ENCODE results near the gene DLGAP4. TPM values are rescaled to one million over a fixed set of nuclear protein-coding genes. Genes with fewer than 3 reads are reported as not detected.

The DLGAP4 gene
- total and polyA plus RNA-seq, 10 of the 15 experiments (the other 5 are each of a cell fraction or from before 2014, with no cell fraction given) = 0.42 to 43.3 (median 19.0) TPM

DNA sequence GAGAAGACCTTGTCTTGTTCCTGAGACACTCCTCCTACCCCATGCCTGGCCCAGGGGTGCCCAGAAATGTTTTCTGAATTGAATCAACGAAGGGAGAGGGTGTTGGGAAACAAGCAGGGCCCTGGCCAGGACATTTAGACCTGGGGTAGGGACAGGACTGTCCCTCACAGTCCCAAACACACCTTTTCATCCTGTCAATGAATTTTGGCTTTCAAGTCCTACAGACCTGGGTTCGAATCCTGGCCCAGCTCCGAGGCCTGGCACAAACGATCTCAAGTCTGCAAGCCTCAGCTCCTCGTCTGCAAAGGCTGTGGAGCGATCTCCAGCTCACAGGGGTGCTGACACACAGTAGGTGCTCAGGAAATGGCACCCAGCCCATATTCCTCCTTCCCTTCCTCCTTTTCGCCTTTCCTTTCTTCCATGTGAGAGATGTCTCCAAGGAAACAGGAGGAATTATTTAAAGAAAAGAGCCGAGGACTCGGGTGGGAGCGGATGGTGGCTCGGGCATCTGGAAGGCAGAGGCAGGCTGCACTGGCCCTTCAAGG lies 7.3 kb upstream of the DLGAP4 start:
- intact Hi-C loops (cut with micrococcal nuclease; ENCODE audit: unreplicated experiment) (no loop called here), in situ Hi-C loops (cut with MboI) (no loop called here)
- no peak for ATAC-seq
- TF ChIP-seq ZBED1 (IDR thresholded peaks at IDR 0.05; ENCODE audit: borderline replicate concordance) (no peak), NFIC (IDR thresholded peaks at IDR 0.05; ENCODE audit: low read depth, low read length) (no peak), PAX5 (IDR thresholded peaks at IDR 0.05; ENCODE audit: borderline replicate concordance, low read depth, low read length) (no peak), TARDBP (IDR thresholded peaks at IDR 0.05; ENCODE audit: borderline replicate concordance) (no peak), GABPA (IDR thresholded peaks at IDR 0.05; ENCODE audit: low read depth) (no peak)
- TF ChIP-seq, protein P1, sequence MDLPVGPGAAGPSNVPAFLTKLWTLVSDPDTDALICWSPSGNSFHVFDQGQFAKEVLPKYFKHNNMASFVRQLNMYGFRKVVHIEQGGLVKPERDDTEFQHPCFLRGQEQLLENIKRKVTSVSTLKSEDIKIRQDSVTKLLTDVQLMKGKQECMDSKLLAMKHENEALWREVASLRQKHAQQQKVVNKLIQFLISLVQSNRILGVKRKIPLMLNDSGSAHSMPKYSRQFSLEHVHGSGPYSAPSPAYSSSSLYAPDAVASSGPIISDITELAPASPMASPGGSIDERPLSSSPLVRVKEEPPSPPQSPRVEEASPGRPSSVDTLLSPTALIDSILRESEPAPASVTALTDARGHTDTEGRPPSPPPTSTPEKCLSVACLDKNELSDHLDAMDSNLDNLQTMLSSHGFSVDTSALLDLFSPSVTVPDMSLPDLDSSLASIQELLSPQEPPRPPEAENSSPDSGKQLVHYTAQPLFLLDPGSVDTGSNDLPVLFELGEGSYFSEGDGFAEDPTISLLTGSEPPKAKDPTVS (IDR thresholded peaks at IDR 0.05; ENCODE audit: low read depth, low read length) = no peak
- TF ChIP-seq, protein P2, sequence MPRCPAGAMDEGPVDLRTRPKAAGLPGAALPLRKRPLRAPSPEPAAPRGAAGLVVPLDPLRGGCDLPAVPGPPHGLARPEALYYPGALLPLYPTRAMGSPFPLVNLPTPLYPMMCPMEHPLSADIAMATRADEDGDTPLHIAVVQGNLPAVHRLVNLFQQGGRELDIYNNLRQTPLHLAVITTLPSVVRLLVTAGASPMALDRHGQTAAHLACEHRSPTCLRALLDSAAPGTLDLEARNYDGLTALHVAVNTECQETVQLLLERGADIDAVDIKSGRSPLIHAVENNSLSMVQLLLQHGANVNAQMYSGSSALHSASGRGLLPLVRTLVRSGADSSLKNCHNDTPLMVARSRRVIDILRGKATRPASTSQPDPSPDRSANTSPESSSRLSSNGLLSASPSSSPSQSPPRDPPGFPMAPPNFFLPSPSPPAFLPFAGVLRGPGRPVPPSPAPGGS (IDR thresholded peaks at IDR 0.05; ENCODE audit: borderline replicate concordance, insufficient read depth, low read depth, low read length, poor library complexity, severe bottlenecking) = no peak
- Histone ChIP-seq H2AFZ (ENCODE audit: control insufficient read depth, low read depth, low read length) (no peak overlapping the region), H3K27ac (ENCODE audit: control insufficient read depth, insufficient read depth) (no peak overlapping the region), H4K20me1 (ENCODE audit: control insufficient read depth, insufficient read depth) (no peaks in the 10 kb centered on the region), H3K9ac (ENCODE audit: control insufficient read depth, insufficient read depth, low read length) (no peak overlapping the region), H3K9me3 (replicated peaks; ENCODE audit: control insufficient read depth, insufficient read depth, low read length) (no peaks in the 10 kb centered on the region), H3K36me3 (ENCODE audit: control insufficient read depth in 2 of 2, insufficient read depth in 2 of 2, low read length in 1 of 2) (no peaks in the 10 kb centered on the region), H3K4me1 (ENCODE audit: control insufficient read depth, insufficient read depth, low read length) (no peaks in the 10 kb centered on the region), H3K4me2 (ENCODE audit: control insufficient read depth, insufficient read depth) (no peak overlapping the region), H3K27me3 (replicated peaks in 1 of 2; ENCODE audit: control insufficient read depth in 2 of 2, insufficient read depth in 2 of 2, low read length in 1 of 2) (peaks cover 2 to 3% of the 10 kb centered on the region in 2 experiments; a peak in 3 of 4 replicates), H3K4me3 (no peak overlapping the region), H3K79me2 (ENCODE audit: control insufficient read depth, insufficient read depth, low read length) (no peaks in the 10 kb centered on the region)
- ChIA-PET CTCF (no interaction called here), RAD21 (ENCODE audit: unreplicated experiment) (no interaction called here), SMC1A (ENCODE audit: uncharacterized antibody, unreplicated experiment) (no interaction called here), POLR2A (interaction anchor here (0.6 kb wide), 1 partner anchor 21 kb away, joined by 3 read pairs; no protein-coding TSS in a partner anchor)
- no peak for FAIRE-seq
- BruUV-seq (replicated peaks) = no TSS peak
- DNase-seq (ENCODE audit: low read depth, low spot score) = no peak
- whole genome bisulfite sequencing (ENCODE audit: insufficient coverage, insufficient replicate concordance, low lambda C conversion rate, missing lambda C conversion rate) = 11% methylated on average over 11 of the region's 11 CpGs

Measured in GM12878 (cell line).